Ecto neural progenitor cell (in vitro differentiated cells): Measurements from ENCODE around the gene LYZL1.
"Not testable (repeated sequence)": the region's sequence is repeated elsewhere in the genome, so short reads cannot be mapped to it uniquely, and the experiment has no call there.

ENCODE experiments used
- DNase-seq: peaks from one replicate; pipeline ENCODE4 v3.0.0-alpha.2; 2018; ENCODE audit warnings: low spot score

LYZL1 gene

DNA sequence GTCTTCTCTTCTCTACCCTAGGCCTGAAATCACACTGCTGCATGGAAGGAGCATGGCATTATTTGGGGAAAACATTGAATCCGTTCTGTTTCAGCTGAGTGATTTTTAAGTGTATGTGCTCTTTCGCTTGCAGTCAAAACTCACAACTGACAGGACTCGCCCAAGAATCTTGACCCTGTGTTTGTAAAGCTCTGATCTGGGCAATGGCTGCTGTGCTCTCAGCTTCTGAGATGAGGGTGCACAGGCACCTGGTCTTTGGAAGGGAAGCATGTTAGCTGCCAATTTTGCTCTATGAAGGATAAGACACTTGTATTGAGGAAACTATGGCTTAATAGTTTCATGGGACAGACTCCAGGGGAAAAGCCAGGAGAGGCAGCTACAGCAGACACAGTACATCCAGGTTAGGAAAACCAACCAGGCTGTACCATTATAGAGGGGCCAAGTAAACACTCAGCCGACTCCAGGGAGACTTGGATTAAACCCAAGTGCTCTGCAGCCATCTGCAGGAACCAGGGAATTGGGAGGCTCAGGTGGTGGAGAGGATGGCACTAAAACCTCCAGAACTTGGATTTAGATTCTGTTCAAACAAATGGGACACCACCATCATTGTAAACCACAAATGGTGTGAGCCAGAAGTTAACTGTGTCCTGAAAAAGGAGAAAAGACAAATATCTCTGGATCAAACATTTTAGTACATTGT lies 43.3 kb downstream of the LYZL1 start:
- DNase-seq, result no peak

DNA sequence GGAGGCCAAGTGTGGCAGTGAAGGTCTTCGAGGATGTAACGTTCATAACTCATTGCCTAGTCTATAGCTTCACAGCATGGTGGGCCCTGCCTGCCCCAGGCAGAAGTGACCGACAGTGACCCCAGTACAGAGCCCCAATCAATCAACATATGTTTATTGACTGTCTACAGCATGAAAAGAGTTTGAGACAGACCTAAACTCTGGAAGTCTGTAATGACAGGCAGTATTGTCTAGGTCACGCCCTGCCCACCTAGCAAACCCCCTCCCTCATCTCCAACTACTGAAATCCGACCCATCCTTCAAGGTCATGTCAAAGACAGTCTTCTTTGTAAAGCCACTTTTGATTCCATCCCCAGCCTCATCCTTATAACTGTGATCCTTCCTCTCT lies 43.9 kb downstream of the LYZL1 start:
- DNase-seq, result no peak

DNA sequence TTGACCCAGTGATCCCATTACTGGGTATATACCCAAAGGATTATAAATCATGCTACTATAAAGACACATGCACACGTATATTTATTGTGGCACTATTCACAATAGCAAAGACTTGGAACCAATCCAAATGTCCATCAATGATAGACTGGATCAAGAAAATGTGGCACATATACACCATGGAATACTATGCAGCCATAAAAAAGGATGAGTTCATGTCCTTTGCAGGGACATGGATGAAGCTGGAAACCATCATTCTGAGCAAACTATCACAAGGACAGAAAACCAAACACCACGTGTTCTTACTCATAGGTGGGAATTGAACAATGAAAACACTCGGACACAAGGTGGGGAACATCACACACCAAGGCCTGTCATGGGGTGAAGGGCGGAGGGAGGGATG lies 48.7 kb downstream of the LYZL1 start:
- DNase-seq, result not testable (repeated sequence)

GRCh38 chr10:29343607-29344038 lies 54.8 kb downstream of the LYZL1 start:
- DNase-seq, result no peak

- peak; percentile 53 for DNase-seq
These were observed 55.4 kb downstream of the LYZL1 start for GRCh38 chr10:29344073-29344820.

DNA sequence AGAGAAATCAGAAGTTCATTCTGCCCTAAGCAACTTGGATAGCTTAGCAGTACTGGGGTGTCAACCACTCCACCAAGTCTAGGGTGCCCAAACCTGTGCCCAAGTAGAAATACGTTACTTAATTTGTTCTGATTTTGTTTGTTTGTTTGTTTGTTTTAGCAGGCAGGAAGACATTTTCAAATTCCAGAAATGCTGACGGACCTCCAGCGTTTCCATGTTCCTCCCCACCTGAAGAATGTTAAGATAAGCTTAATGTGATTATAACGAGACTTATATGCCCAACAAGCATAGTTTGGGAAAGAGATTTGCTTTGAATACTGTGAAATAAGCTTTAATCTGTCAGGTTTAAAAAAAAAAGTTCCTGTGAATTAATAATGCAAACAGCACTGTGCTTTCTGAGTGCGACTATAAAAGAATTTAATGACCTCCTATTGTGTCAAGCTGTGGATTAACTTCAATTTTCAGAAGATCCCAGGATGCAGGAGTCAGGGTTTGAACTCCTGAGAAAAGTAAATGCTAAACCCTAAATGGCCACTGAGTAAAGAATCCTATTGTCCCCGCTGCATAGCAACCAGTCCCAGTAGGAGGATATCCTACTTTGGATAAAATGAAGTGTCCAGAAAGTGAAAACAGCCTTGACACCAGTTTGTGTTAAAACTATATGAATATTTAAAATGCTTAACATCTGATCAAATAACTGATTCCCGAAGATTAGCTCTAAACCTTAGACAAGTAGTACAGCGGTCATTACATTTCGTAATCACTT lies 56.5 kb downstream of the LYZL1 start:
- no peak for DNase-seq

DNA sequence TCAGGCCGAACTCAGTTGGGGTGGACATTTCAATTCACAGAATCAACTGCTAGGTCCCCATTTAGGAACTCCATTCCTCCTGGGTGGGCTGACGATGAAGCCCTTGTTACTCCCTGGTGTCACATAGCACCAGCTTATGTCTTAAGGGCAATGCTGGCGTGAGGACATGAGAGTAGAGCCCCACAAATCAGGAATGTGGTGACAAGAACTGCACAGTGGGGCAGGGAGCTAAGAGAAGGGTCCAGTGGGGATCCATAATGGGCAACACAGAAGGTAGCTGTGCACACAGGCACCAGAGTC lies 57.0 kb downstream of the LYZL1 start:
- DNase-seq, result no peak

- DNase-seq, result no peak
These were observed 57.6 kb downstream of the LYZL1 start for GRCh38 chr10:29346296-29347001.

DNA sequence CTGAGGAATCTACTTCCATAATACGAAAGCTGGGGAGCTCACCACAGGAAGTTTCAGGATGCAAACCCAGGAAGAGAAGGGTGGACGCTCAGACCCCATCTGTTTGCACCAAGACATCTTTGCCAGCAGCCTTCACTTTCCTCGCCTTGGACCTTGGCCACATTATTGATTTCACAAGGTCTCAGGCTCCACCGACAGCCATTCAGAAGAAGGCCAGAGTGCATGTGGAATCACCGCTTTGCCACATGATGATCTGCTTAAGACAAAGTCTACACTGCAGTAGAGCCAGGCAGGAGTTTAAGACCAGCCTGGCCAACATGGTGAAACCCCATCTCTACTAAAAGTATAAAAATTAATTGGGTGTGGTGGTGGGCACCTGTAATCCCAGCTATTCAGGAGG lies 60.0 kb downstream of the LYZL1 start:
- DNase-seq, result no peak

DNA sequence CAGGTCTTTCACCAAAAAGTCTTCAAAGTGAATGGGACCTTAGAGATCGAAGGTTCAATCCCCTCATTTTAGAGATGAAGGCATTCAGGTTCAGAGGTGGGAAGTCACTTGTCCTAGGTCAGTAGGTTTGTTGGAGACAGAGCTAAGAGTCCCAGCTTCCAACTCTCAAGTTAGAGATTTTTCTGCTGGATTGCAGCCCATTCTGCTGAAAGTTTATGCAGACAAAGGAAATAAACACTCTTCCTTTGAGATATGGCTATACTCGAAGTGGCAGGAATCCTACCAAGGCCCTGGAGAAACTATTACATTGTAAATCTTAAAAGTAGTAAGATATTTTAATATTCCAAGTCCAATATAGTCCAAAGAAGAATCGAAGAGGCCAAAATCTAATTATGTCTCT lies 64.4 kb downstream of the LYZL1 start:
- no peak for DNase-seq

GRCh38 chr10:29353887-29354561 lies 65.2 kb downstream of the LYZL1 start:
- no peak for DNase-seq

DNA sequence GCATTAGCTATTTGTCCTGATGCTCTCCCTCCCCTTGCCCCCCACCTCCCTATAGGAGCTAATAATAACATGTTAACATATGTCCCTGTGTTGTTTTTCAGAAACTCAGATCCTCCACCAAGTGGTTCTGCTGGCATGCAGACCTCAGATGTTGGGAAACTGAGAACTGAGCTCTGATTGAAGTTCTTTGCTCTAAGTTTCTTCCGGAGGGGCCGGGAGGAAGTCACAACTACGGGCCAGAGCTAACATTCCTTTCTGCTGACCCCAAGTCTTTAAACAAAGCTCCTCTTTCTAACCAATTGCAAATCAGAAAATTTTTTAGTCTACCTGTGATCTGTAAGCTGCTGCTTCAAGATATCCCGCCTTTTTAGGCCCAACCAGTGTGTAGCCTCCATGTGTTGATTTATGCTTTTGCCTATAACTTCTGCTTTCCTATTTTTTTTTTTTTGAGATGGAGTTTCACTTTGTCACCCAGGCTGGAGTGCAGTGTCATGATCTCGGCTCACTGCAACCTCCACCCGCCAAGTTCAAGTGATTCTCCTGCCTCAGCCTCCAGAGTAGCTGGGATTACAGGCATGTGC lies 66.6 kb downstream of the LYZL1 start:
- DNase-seq, result no peak

DNA sequence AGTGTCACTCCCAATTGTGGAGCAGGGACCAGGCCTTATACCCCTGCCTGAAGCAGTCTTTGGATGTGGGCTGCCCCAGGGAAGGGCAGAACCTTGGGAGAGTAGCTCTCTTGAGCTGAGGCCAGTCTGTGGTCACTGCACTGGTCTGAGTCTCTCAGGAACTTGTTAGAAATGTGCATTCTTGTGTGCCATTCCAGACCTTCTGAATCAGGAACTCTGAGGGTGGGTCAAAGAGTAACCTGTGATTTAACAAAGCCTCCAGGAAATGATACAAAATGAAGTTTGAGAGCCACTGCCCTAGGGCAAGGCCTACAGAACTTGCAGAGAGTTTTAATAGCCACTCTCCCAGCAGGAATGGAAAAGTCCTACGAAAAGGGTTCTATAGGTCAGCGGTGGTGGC lies 68.1 kb downstream of the LYZL1 start:
- DNase-seq, result no peak

- no peak for DNase-seq
These were observed 69.2 kb downstream of the LYZL1 start for GRCh38 chr10:29358010-29358616.

- DNase-seq, result not testable (repeated sequence)
These were observed 71.5 kb downstream of the LYZL1 start for GRCh38 chr10:29360215-29360853.
